ENCODE data around the gene SPACA5B.
"Not testable (repeated sequence)": the region's sequence is repeated elsewhere in the genome, so short reads cannot be mapped to it uniquely, and the experiment has no call there.

The SPACA5B gene

DNA sequence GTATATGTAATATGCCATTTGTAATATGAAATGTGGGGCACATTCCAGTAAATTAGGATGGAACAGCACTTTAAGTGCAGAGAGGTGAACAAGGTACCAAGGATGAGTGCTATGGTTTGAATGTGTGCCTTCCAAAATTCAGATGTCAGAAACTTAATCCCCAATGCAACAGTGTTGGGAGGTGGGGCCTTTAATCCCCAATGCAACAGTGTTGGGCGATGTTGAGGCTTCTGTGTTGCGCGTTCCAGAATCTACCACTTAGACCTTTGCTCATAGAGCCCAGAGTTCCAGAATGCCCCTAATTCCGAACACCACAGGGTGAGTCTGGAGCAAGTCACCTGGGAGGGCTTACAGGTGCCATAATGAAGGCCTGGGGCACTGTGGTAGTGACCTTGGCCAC is at the start of gene SPACA5B:
TSS of gene SPACA5B (plus strand) at position 301 of the 400 bp plus-strand sequence. CDS start at position 363, 62 bp downstream.
- DNase-seq (ENCODE audit: low spot score) = not testable (repeated sequence)

DNA sequence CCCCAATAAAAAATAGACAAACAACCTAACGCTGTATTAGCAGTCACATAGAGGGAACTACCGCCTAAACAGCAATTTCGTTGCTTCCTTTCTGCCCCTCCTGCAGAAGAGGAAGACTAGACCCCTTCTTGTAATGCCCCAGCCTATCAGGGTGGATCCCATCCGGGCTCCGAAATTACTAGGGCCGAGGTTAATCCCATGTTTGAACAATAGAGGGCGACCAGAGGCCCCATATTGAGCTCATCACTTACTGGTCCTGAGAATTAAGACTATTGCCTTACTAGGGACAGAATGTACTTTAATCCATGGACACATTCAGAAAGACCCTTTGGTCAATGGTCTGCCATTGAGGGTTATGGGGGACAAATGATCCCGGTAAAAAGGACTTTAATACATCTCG is 47.2 kb upstream of the SPACA5B start:
- peak; percentile 72 for DNase-seq (ENCODE audit: low spot score)

GRCh38 chrX:48083706-48084105 is 46.7 kb upstream of the SPACA5B start:
- DNase-seq (ENCODE audit: low spot score) = no peak

DNA sequence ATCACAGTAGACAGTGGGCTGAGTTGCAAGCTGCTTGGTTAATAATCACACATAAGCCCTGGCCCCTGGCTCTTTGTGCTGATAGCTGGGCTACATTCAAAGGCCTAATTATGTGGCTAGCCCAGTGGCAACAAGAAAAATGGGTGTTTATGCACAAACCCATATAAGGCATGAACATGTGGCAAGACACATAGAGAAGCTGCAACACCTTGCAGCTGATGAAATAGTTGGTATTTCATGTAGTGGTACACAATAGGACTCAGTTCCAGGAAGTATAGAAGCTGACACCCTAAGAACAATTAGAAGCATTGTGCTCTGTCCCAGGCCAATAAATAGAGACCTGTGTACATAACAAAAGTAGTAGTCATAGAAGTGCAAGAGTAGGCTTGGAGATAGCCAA is 44.3 kb upstream of the SPACA5B start:
- DNase-seq (ENCODE audit: low spot score) = no peak

- DNase-seq (ENCODE audit: low spot score) = no peak
These were observed 40.3 kb upstream of the SPACA5B start for GRCh38 chrX:48090123-48090522.

DNA sequence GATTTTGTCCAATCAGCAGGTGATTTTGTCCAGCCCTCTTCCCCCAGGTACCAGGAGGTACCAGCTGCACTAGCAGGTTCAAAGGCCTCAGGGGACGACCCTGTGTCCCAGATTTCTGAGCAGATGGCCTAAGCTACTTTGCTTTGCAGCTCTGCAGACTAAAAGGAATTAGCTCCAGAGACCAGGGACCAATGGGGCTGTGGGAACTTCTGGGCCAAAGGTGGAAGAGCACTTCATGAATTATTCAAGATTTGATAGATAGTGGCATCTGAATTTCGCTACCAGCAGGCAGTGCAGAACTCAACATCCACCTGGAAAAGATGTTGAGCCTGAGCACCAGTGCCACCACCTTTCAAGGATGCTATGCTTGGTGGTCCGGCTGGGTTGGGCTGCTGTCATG is 37.9 kb upstream of the SPACA5B start:
- not testable (repeated sequence) for DNase-seq (ENCODE audit: low spot score)

DNA sequence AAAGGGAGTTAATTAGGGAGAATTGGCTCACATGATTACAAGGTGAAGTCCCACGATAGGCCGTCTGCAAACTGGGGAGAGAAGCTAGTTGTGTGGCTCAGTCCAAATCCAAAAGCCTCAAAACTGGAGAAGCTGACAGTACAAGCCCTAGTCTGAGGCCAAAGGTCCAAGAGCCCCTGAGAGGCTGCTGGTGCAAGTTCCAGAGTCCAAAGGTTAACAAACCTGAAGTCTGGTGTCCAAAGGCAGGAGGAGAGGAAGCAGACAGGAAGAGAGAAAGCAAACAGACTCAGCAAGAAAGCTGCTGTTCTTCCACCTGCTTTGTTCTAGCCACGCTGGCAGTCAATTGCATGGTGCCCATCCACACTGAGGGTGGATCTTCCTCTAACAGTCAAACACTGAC is 29.0 kb upstream of the SPACA5B start:
- no peak for DNase-seq (ENCODE audit: low spot score)

- no peak for DNase-seq (ENCODE audit: low spot score)
These were observed 27.5 kb upstream of the SPACA5B start for GRCh38 chrX:48102874-48103374.

GRCh38 chrX:48107717-48108116 is 22.7 kb upstream of the SPACA5B start:
- DNase-seq (ENCODE audit: low spot score) = no peak

- not testable (repeated sequence) for DNase-seq (ENCODE audit: low spot score)
These were observed 5.1 kb upstream of the SPACA5B start for GRCh38 chrX:48125286-48125685.

GRCh38 chrX:48132308-48132844 is 1.9 kb downstream of the SPACA5B start:
- DNase-seq (ENCODE audit: low spot score) = not testable (repeated sequence)

- not testable (repeated sequence) for DNase-seq (ENCODE audit: low spot score)
These were observed 8.7 kb downstream of the SPACA5B start for GRCh38 chrX:48139076-48139475.

DNA sequence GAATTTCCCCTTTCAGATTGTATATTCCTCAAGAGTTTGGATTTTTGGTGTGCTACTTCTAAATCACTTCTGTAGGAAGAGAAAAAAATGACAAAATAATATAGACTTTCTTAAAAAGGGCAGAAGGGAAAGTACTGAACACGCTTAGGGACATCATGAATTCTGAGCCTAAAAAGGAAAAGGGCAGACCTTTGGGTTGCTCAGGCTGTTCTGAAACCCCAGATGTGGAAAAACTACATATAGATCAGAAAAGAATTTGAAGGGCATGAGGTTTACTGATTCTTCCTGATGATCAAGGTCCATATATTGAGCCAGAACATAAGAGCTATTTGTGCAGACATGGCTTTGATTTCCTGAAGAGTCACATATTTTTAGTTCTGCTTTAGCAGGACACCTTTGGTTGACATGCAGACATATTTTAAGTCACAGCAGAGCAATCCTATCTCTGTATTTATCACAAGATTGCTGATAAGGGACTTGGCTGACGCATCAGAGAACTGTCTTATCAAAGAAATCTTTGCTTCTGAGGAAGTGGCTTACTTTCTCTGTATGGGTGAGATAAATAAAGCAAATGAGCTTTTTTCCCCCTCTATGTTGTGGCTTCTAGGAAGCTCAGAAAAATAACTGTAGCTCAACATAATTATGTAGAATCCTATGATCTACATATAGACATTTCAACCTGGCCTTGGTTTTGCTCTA is 11.5 kb downstream of the SPACA5B start:
- DNase-seq (ENCODE audit: low spot score) = not testable (repeated sequence)

GRCh38 chrX:48142697-48143096 is 12.3 kb downstream of the SPACA5B start:
- DNase-seq (ENCODE audit: low spot score) = not testable (repeated sequence)

- DNase-seq (ENCODE audit: low spot score) = no peak
These were observed 23.3 kb downstream of the SPACA5B start for GRCh38 chrX:48153769-48154168.

DNA sequence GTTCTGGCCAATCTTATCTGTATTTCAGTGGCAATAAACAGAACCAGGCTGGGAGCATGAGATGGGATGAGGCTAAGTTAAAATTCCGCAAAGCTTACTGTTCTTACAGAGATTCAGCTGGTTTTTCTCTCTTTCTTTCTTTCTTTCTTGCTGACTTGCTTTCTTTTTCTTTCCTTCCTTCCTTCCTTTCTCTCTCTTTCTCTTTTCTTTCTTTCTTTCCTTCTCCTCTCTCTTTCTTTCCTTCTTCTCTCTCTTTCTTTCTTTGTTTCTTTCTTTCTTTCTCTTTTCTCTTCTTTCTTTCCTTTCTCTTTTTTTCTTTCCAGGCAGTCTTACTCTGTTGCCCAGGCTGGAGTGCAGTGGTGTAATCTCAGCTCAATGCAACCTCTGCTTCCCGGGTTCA is 24.4 kb downstream of the SPACA5B start:
- DNase-seq (ENCODE audit: low spot score) = no peak

DNA sequence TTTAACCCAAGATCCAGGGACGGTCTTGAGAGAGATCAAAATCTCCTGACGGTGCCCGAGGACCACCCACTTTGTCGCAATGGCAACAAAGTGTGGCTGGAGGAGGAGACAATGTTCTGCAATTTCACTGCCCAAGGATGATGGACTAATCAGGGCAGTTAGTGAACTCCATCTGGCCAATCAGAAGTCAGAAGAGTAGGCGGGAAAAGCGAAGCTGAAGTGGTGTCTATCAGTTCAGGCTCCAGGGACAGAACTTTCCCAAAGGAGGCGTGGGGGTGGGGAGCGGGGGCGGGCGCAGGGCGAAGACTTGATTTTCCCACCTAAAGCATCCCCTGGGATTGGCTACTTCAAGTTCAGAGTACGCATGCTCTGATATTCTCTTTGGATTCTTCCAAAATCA is 25.6 kb downstream of the SPACA5B start:
- DNase-seq (ENCODE audit: low spot score) = no peak

GRCh38 chrX:48165241-48165640 is 34.8 kb downstream of the SPACA5B start:
- no peak for DNase-seq (ENCODE audit: low spot score)

DNA sequence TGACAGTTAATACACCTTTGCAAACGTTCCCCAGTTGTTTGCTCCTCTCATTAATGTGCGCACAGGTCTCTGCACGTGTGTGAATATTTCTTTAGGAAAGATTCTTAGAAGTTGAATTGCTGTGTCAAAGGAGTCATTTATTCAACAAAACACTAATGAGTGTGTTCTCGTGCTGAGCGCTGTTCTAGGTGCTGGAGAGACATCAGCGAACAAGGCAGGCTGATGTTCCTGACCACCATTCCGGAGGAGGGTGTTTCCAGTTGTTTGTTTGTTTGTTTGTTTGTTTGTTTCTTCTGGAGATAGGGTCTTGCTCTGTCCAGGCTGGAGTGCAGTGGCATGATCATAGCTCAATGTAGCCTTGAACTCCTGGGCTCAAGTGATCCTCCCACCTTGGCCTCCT is 35.9 kb downstream of the SPACA5B start:
- DNase-seq (ENCODE audit: low spot score) = not testable (repeated sequence)

DNA sequence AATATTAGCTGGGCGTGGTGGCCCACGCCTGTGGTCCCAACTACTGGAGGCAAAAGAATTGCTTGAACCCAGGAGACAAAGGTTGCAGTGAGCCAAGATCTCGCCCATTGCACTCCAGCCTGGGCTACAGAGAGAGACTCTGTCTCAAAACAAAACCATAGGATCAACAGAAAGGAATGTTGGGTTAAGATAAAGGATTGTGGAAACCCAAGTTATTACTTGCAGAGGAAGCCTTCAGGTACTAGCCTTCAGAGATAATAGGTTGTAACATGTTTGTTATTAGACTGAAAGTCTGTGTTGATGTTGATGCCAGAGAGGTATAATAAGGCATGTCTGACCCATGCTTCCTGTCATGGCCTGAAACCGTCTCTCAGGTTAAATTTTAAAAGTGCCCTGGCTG is 49.3 kb downstream of the SPACA5B start:
- no peak for DNase-seq (ENCODE audit: low spot score)

DNA sequence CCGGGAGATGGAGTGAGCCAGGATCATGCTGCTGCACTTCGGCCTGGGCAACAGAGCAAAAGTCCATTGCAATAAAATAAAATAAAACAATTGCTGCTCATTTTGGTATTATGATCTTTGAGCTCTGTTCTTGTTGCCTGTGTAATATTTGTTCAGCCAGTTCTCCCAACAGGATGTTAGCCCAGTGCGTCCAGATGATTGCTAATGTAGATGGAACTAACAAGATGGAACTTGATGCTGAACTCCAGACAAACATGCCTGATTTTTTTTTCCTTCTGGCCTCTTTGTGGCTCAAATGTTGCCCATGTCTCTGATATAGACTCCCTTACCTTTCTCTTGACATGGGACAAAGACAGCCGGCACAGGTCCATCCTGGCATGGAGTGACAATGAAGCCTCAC is 50.4 kb downstream of the SPACA5B start:
- DNase-seq (ENCODE audit: low spot score) = no peak

DNA sequence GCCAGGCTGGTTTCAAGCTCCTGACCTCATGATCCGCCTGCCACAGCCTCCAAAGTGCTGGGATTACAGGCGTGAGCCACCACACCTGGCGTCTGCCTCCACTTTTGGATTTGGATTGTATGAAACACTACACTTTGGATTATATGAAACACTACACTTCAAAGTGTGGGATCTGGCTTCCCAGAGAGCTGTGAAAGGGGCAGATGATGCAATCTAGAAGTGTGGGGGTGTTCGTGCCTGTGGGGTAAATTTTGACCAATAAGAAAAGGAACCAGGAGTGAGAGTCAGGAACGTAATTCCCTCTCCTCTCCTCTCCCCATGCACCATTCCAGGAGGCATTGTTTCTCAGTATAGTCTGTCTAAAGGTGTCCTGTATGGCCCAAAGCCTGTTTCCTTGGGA is 51.5 kb downstream of the SPACA5B start:
- DNase-seq (ENCODE audit: low spot score) = not testable (repeated sequence)

Measured in GM03348 (cell line).